HCT116 (cell line): Measurements from ENCODE around the gene ZNF814. TPM values are rescaled to one million over a fixed set of nuclear protein-coding genes. Genes with fewer than 3 reads are reported as not detected.
"Not testable (repeated sequence)": the region's sequence is repeated elsewhere in the genome, so short reads cannot be mapped to it uniquely, and the experiment has no call there.

ENCODE experiments used
- ATAC-seq: fragments of 200-7000 bp; cut with Tn5 transposase; 2 replicates; pipeline ENCODE4 v1.9.1; 2020; ENCODE audit warnings: mild to moderate bottlenecking, moderate library complexity
- BruUV-seq: library from RNA; stranded (reverse); fragments of 400-500 nt; replicated peaks from 2 replicates; lab custom pipeline; 2021; lab: Mats Ljungman, UMichigan
- CTCF ChIA-PET: fragments of 300-600 bp; sonication (Branson Sonifier 250); formaldehyde crosslinking; loops from one replicate; lab custom pipeline; 2021; ENCODE audit warnings: antibody characterized with exemption; lab: Charles Lee
- POLR2A ChIA-PET: fragments of 300-600, 350-600 bp; sonication (Branson Sonifier 250); formaldehyde crosslinking; loops from one replicate; lab custom pipeline; 2021; ENCODE audit warnings: antibody characterized with exemption; lab: Charles Lee
- RAD21 ChIA-PET, 2 experiments: fragments of 300-600 bp; sonication (Branson Sonifier 250); formaldehyde crosslinking; loops; one replicate each; lab custom pipeline; 2023; ENCODE audit warnings: low total read pairs in 2 of 2; ENCODE audit not compliant: uncharacterized antibody in 2 of 2, unreplicated experiment in 2 of 2, low non-redundant PET in 1 of 2; lab: Charles Lee
- DNase-seq: peaks from one replicate; pipeline ENCODE4 v3.0.0-alpha.2; 2010; ENCODE audit warnings: low read depth, low spot score
- H2AFZ ChIP-seq: fragments of 200-600 bp; shearing (Covaris generic), sonication (generic); 2 replicates; pipeline ENCODE4 v1.6.1; 2017; ENCODE audit warnings: low read depth, mixed run types, mixed read lengths, antibody characterized with exemption, low read length; ENCODE audit not compliant: poor library complexity, severe bottlenecking
- H3K27ac ChIP-seq: 2 replicates; pipeline ENCODE4 v1.5.1; 2012; ENCODE audit warnings: low read depth, low read length
- H3K27me3 ChIP-seq: fragments of 200-600 bp; sonication (generic); 2 replicates; pipeline ENCODE4 v1.6.1; 2016; ENCODE audit warnings: mixed run types, low read length, mixed read lengths; ENCODE audit not compliant: insufficient read depth
- H3K36me3 ChIP-seq, 2 experiments: fragments of 200-500 bp in 1 of 2; fragments of 200-600 bp in 1 of 2; sonication (Bioruptor generic) in 1 of 2; sonication (generic) in 1 of 2; 2 replicates each; pipeline versions ENCODE4 v1.5.1 to v1.6.1; 2014 to 2016; ENCODE audit warnings: low read length in 2 of 2, inconsistent platforms in 1 of 2, mixed read lengths in 1 of 2, mixed run types in 1 of 2; ENCODE audit not compliant: insufficient read depth in 2 of 2, control insufficient read depth in 1 of 2
- H3K4me1 ChIP-seq, 2 experiments: fragments of 200-600 bp in 1 of 2; sonication (generic) in 1 of 2; 2 replicates each; pipeline versions ENCODE4 v1.5.1 to v1.6.1; 2012 to 2017; ENCODE audit warnings: low read length in 2 of 2, inconsistent platforms in 1 of 2, mild to moderate bottlenecking in 1 of 2, mixed read lengths in 1 of 2, mixed run types in 1 of 2, moderate library complexity in 1 of 2; ENCODE audit not compliant: insufficient read depth in 2 of 2, control insufficient read depth in 1 of 2
- H3K4me2 ChIP-seq: fragments of 200-600 bp; sonication (generic); 2 replicates; pipeline ENCODE4 v1.6.1; 2017; ENCODE audit warnings: mixed run types, low read length, mixed read lengths
- H3K4me3 ChIP-seq, 2 experiments: fragments of 200-600 bp in 1 of 2; sonication (generic) in 1 of 2; replicated peaks in 1 of 2; 2 replicates each; pipeline ENCODE4 v1.5.1; 2011 to 2016; ENCODE audit warnings: low read length in 2 of 2, control low read depth in 1 of 2, low read depth in 1 of 2, mild to moderate bottlenecking in 1 of 2, mixed read lengths in 1 of 2, mixed run types in 1 of 2
- H3K79me2 ChIP-seq: fragments of 200-600 bp; sonication (generic); 2 replicates; pipeline ENCODE4 v1.6.1; 2017; ENCODE audit warnings: mild to moderate bottlenecking, mixed run types, low read length, moderate library complexity, mixed read lengths; ENCODE audit not compliant: insufficient read depth
- H3K9ac ChIP-seq: fragments of 200-600 bp; sonication (generic); 2 replicates; pipeline ENCODE4 v1.6.1; 2016; ENCODE audit warnings: low read length, mixed read lengths
- H3K9me2 ChIP-seq: fragments of 200-600 bp; sonication (generic), shearing (Covaris generic); 2 replicates; pipeline ENCODE4 v1.6.1; 2017; ENCODE audit warnings: mixed run types, mild to moderate bottlenecking, moderate library complexity; ENCODE audit not compliant: insufficient read depth
- H3K9me3 ChIP-seq, 2 experiments: fragments of 200-500 bp in 1 of 2; fragments of 200-600 bp in 1 of 2; sonication (Bioruptor generic) in 1 of 2; sonication (generic) in 1 of 2; 2 replicates each; pipeline ENCODE4 v1.6.1; 2014 to 2017; ENCODE audit warnings: low read length in 2 of 2, mixed read lengths in 2 of 2, inconsistent platforms in 1 of 2, low read depth in 1 of 2, mild to moderate bottlenecking in 1 of 2, mixed run types in 1 of 2, moderate library complexity in 1 of 2; ENCODE audit not compliant: control insufficient read depth in 1 of 2, insufficient read depth in 1 of 2
- H4K20me1 ChIP-seq: fragments of 200-600 bp; sonication (generic), shearing (Covaris generic); 2 replicates; pipeline ENCODE4 v1.6.1; 2017; ENCODE audit warnings: mixed run types, mild to moderate bottlenecking, moderate library complexity; ENCODE audit not compliant: insufficient read depth
- EGR1 ChIP-seq: IDR thresholded peaks from 2 replicates; pipeline ENCODE4 v1.6.1; 2012; ENCODE audit warnings: low read depth
- ELF1 ChIP-seq: IDR thresholded peaks from 2 replicates; pipeline ENCODE4 v1.6.1; 2012; ENCODE audit warnings: low read depth, borderline replicate concordance
- TCF7L2 ChIP-seq: IDR thresholded peaks from 2 replicates; pipeline ENCODE4 v1.7.0; 2011; ENCODE audit warnings: borderline replicate concordance, inconsistent platforms; ENCODE audit not compliant: insufficient read depth, insufficient read length; ENCODE audit errors: extremely low read depth
- ZFX ChIP-seq: fragments of 450-650 bp; IDR thresholded peaks from 2 replicates; pipeline ENCODE4 v1.6.1; 2017
- intact Hi-C: fragments of 100-400 bp; cut with micrococcal nuclease; formaldehyde crosslinking; loops from 2 replicates; pipeline ENCODE4 v1.10.0; 2022
- total RNA-seq: library from RNA; stranded (reverse); gene quantifications from one replicate; pipeline ENCODE4 v1.2.1, GENCODE V29; 2021; ENCODE audit not compliant: unreplicated experiment

The ZNF814 gene
- total RNA-seq, 1 experiment from 2014 or later: 2.5 TPM

DNA sequence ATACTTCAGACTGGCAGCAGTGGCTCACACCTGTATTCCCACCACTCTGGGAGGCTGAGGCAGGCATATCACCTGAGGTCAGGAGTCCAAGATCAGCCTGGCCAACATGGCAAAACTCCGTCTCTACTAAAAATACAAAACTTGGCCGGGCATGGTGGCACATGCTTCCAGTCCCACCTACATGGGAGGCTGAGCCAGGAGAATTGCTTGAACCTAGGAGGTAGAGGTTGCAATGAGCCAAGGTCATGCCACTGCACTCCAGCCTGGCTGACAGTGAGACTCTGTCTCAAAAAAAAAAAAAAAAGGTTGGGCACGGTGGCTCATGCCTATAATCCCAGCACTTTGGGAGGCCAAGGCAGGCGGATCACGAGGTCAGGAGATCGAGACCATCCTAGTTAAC lies 19.2 kb downstream of the ZNF814 start:
- H3K79me2 ChIP-seq, H3K9ac ChIP-seq, H3K4me3 ChIP-seq, H3K9me2 ChIP-seq, RAD21 ChIA-PET, intact Hi-C loops, BruUV-seq, DNase-seq, H4K20me1 ChIP-seq, H2AFZ ChIP-seq, H3K4me2 ChIP-seq, H3K4me1 ChIP-seq, POLR2A ChIA-PET, H3K27me3 ChIP-seq, ATAC-seq, H3K27ac ChIP-seq, CTCF ChIA-PET: not testable (repeated sequence)
- H3K9me3 ChIP-seq: peaks cover 5 to 26% of the 10 kb centered on the region in 2 experiments; a peak in 2 of 4 replicates
- peaks cover 12 to 31% of the 10 kb centered on the region in 2 experiments for H3K36me3 ChIP-seq

DNA sequence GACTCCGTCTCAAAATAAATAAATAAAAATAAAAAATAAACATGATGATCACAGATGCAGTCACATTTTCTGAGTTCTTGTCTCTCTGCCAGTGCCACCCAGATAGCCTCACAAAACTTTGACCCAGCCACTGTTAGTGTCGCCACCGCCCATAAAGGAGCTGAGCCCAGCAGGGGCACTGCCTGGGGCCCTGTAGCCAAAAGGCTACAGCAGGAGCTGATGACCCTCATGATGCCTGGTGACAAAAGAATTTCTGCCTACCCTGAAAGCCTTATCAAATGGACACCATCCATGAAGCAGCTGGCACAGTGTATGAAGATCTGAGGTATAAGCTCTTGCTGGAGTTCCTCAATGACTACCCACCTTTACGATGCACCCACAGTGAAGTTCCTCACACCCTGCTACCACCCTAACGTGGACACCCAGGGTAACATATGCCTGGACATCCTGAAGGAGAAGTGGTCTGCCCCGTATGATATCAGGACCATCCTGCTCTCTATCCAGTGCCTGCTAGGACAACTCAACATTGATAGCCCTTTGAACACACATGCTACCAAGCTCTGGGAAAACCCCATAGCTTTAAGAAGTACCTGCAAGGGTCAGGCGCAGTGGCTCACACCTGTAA lies 20.9 kb downstream of the ZNF814 start:
- Histone ChIP-seq H3K9ac (no peak overlapping the region), H3K27ac (no peak overlapping the region), H3K9me2 (no peaks in the 10 kb centered on the region), H2AFZ (no peak overlapping the region), H3K27me3 (no peaks in the 10 kb centered on the region), H3K4me3 (no peak overlapping the region), H3K79me2 (no peaks in the 10 kb centered on the region), H4K20me1 (no peaks in the 10 kb centered on the region), H3K9me3 (peaks cover 5 to 23% of the 10 kb centered on the region in 2 experiments; a peak in 2 of 4 replicates), H3K4me2 (no peak overlapping the region), H3K36me3 (peaks cover 20 to 42% of the 10 kb centered on the region in 2 experiments), H3K4me1 (no peaks in the 10 kb centered on the region)
- intact Hi-C loops: no loop called here
- ChIA-PET CTCF (no interaction called here), POLR2A (no interaction called here), RAD21 (no interaction called here)
- BruUV-seq: no TSS peak
- TF ChIP-seq ZFX: no peak
- TF ChIP-seq TCF7L2: no peak
- no peak for TF ChIP-seq ELF1
- no peak for TF ChIP-seq EGR1
- no peak for ATAC-seq
- DNase-seq: no peak

DNA sequence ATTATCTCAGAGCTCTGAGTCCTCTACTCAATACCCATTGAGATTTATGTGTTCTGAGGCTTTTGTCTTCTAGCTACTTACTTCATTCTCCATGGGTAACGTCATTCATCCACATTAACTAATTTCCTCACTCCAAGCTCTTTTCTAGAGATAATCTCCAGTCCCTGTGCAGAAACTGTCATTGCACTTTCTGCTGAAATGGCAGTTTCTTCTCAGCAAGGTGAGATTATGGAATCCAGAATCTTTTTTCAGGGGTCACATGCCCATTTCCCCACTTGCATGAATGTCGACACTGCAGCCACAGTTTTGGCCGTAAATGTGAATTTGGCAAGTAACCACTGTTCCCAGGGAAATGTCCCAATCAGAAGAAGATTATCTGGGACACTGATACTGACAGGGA lies 26.5 kb downstream of the ZNF814 start:
- DNase-seq, H3K4me3 ChIP-seq, H3K9ac ChIP-seq, H2AFZ ChIP-seq, H3K27ac ChIP-seq, BruUV-seq, H3K9me3 ChIP-seq, H4K20me1 ChIP-seq, RAD21 ChIA-PET, H3K4me1 ChIP-seq, intact Hi-C loops, H3K4me2 ChIP-seq, H3K27me3 ChIP-seq, CTCF ChIA-PET, H3K9me2 ChIP-seq, ATAC-seq: not testable (repeated sequence)
- H3K79me2 ChIP-seq: peaks cover 14% of the 10 kb centered on the region
- H3K36me3 ChIP-seq: peaks cover 47 to 72% of the 10 kb centered on the region in 2 experiments
- POLR2A ChIA-PET: interaction anchor here (0.6 kb wide), 1 partner anchor 498 kb away, joined by 7 read pairs; no protein-coding TSS in a partner anchor

DNA sequence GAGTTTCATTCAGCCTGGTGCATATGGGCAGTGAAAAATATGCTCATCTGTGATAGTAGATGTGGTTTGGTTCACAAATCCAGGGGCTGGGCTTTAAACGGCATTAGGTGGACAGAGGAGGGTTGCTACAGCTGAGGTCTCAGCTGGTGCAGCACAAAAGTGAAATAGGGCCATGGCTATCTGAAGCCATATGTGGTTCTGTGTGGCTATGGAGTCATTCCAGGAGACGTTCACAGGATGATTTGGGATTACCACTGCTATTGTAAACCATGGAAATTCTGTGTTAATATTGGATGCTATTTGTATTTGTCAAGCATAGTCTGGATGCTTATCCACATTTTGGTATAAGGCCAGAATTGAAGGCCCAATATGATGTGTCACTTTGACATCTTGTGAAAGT lies 34.7 kb downstream of the ZNF814 start:
- DNase-seq, H3K9ac ChIP-seq, intact Hi-C loops, H3K9me3 ChIP-seq, H2AFZ ChIP-seq, RAD21 ChIA-PET, ATAC-seq, CTCF ChIA-PET, BruUV-seq, H3K27ac ChIP-seq, H4K20me1 ChIP-seq, H3K9me2 ChIP-seq, H3K4me2 ChIP-seq, H3K27me3 ChIP-seq, POLR2A ChIA-PET, H3K4me1 ChIP-seq, H3K4me3 ChIP-seq: not testable (repeated sequence)
- Histone ChIP-seq H3K36me3 (peaks cover 4 to 14% of the 10 kb centered on the region in 2 experiments), H3K79me2 (peaks cover 56% of the 10 kb centered on the region)
